Measurements from ENCODE around the gene HCK. TPM values are rescaled to one million over a fixed set of nuclear protein-coding genes. Genes with fewer than 3 reads are reported as not detected.

The HCK gene
- total RNA-seq, 1 donor from 2014 or later = 0.34 TPM

GRCh38 chr20:32139947-32140346 lies 87.9 kb downstream of the HCK start:
- FAIRE-seq = no peak
- Histone ChIP-seq H3K9me3 (ENCODE audit: insufficient read depth, low read depth, low read length) (no peaks in the 10 kb centered on the region), H3K36me3 (ENCODE audit: insufficient read depth, low read length) (peaks cover 39% of the 10 kb centered on the region), H3K79me2 (ENCODE audit: insufficient read depth, low read length) (no peaks in the 10 kb centered on the region), H4K20me1 (ENCODE audit: insufficient read depth, low read length) (peaks cover 40% of the 10 kb centered on the region), H3K4me2 (ENCODE audit: low read length) (no peak overlapping the region), H3K27ac (ENCODE audit: low read depth, low read length) (no peak overlapping the region), H3K4me1 (ENCODE audit: insufficient read depth, low read length) (no peaks in the 10 kb centered on the region), H3K4me3 (ENCODE audit: insufficient read depth, low read depth, low read length) (no peak overlapping the region), H2AFZ (ENCODE audit: low read depth, low read length) (no peak overlapping the region), H3K27me3 (ENCODE audit: insufficient read depth, low read length) (no peaks in the 10 kb centered on the region), H3K9ac (ENCODE audit: low read length) (no peak overlapping the region)
- Mint-ChIP-seq H3K4me3 (ENCODE audit: unreplicated experiment) (no peak overlapping the region), H3K4me1 (ENCODE audit: low read depth, unreplicated experiment) (peaks cover 7% of the 10 kb centered on the region), H3K36me3 (ENCODE audit: low read depth, unreplicated experiment) (peaks cover 42% of the 10 kb centered on the region), H3K27ac (ENCODE audit: unreplicated experiment) (no peak overlapping the region), H3K9me3 (ENCODE audit: unreplicated experiment) (no peaks in the 10 kb centered on the region), H3K27me3 (ENCODE audit: low read depth, unreplicated experiment) (no peaks in the 10 kb centered on the region)
- TF ChIP-seq EZH2 (IDR thresholded peaks at IDR 0.05; ENCODE audit: insufficient read depth, low read length) = no peak
- TF ChIP-seq CTCF (IDR thresholded peaks at IDR 0.05; ENCODE audit: insufficient read depth, low read depth, low read length) = no peak
- DNase-seq (ENCODE audit: low read depth) = no peak

- DNase-seq (ENCODE audit: low read depth) (no peak), FAIRE-seq (no peak)
- no peak overlapping the region for H3K9ac ChIP-seq (ENCODE audit: low read length)
- TF ChIP-seq EZH2 (IDR thresholded peaks at IDR 0.05; ENCODE audit: insufficient read depth, low read length) = no peak
- TF ChIP-seq CTCF (IDR thresholded peaks at IDR 0.05; ENCODE audit: insufficient read depth, low read depth, low read length) = no peak
- H3K9me3 Mint-ChIP-seq (ENCODE audit: unreplicated experiment) = no peaks in the 10 kb centered on the region
- no peak overlapping the region for H3K4me2 ChIP-seq (ENCODE audit: low read length)
- no peaks in the 10 kb centered on the region for H3K4me1 ChIP-seq (ENCODE audit: insufficient read depth, low read length)
- H4K20me1 ChIP-seq (ENCODE audit: insufficient read depth, low read length) = peaks cover 35% of the 10 kb centered on the region
- peaks cover 48% of the 10 kb centered on the region for H3K36me3 Mint-ChIP-seq (ENCODE audit: low read depth, unreplicated experiment)
- no peak overlapping the region for H3K4me3 Mint-ChIP-seq (ENCODE audit: unreplicated experiment)
- H3K9me3 ChIP-seq (ENCODE audit: insufficient read depth, low read depth, low read length) = no peaks in the 10 kb centered on the region
- H3K27ac Mint-ChIP-seq (ENCODE audit: unreplicated experiment) = peak overlapping the region; percentile 15
- no peaks in the 10 kb centered on the region for H3K79me2 ChIP-seq (ENCODE audit: insufficient read depth, low read length)
- no peak overlapping the region for H3K27ac ChIP-seq (ENCODE audit: low read depth, low read length)
- no peaks in the 10 kb centered on the region for H3K27me3 Mint-ChIP-seq (ENCODE audit: low read depth, unreplicated experiment)
- H3K27me3 ChIP-seq (ENCODE audit: insufficient read depth, low read length) = no peaks in the 10 kb centered on the region
- H3K4me3 ChIP-seq (ENCODE audit: insufficient read depth, low read depth, low read length) = no peak overlapping the region
- H3K36me3 ChIP-seq (ENCODE audit: insufficient read depth, low read length) = peaks cover 46% of the 10 kb centered on the region
- H3K4me1 Mint-ChIP-seq (ENCODE audit: low read depth, unreplicated experiment) = peaks cover 6% of the 10 kb centered on the region
- no peak overlapping the region for H2AFZ ChIP-seq (ENCODE audit: low read depth, low read length)
Measured at GRCh38 chr20:32140603-32141002, 88.6 kb downstream of the HCK start.

- FAIRE-seq (no peak), DNase-seq (ENCODE audit: low read depth) (no peak)
- Histone ChIP-seq H3K9ac (ENCODE audit: low read length) (no peak overlapping the region), H3K27me3 (ENCODE audit: insufficient read depth, low read length) (no peaks in the 10 kb centered on the region), H4K20me1 (ENCODE audit: insufficient read depth, low read length) (peaks cover 26% of the 10 kb centered on the region), H3K36me3 (ENCODE audit: insufficient read depth, low read length) (peaks cover 50% of the 10 kb centered on the region), H3K9me3 (ENCODE audit: insufficient read depth, low read depth, low read length) (no peaks in the 10 kb centered on the region), H2AFZ (ENCODE audit: low read depth, low read length) (no peak overlapping the region), H3K4me3 (ENCODE audit: insufficient read depth, low read depth, low read length) (no peak overlapping the region), H3K4me2 (ENCODE audit: low read length) (no peak overlapping the region), H3K79me2 (ENCODE audit: insufficient read depth, low read length) (no peaks in the 10 kb centered on the region), H3K27ac (ENCODE audit: low read depth, low read length) (no peak overlapping the region), H3K4me1 (ENCODE audit: insufficient read depth, low read length) (no peaks in the 10 kb centered on the region)
- no peaks in the 10 kb centered on the region for H3K9me3 Mint-ChIP-seq (ENCODE audit: unreplicated experiment)
- no peak for TF ChIP-seq CTCF (IDR thresholded peaks at IDR 0.05; ENCODE audit: insufficient read depth, low read depth, low read length)
- TF ChIP-seq EZH2 (IDR thresholded peaks at IDR 0.05; ENCODE audit: insufficient read depth, low read length) = no peak
- no peak overlapping the region for H3K4me3 Mint-ChIP-seq (ENCODE audit: unreplicated experiment)
- peaks cover 55% of the 10 kb centered on the region for H3K36me3 Mint-ChIP-seq (ENCODE audit: low read depth, unreplicated experiment)
- peak overlapping the region; percentile 34 for H3K27ac Mint-ChIP-seq (ENCODE audit: unreplicated experiment)
- H3K4me1 Mint-ChIP-seq (ENCODE audit: low read depth, unreplicated experiment) = no peaks in the 10 kb centered on the region
- H3K27me3 Mint-ChIP-seq (ENCODE audit: low read depth, unreplicated experiment) = no peaks in the 10 kb centered on the region
Measured at GRCh38 chr20:32141465-32141980, 89.5 kb downstream of the HCK start.
